H1 (cell line): ENCODE results near the gene PYGB. TPM values are rescaled to one million over a fixed set of nuclear protein-coding genes. Genes with fewer than 3 reads are reported as not detected.

ENCODE experiments used
- CTCF ChIA-PET: fragments of 300-600 bp; sonication (Branson Sonifier 250); formaldehyde crosslinking; loops from one replicate; lab custom pipeline; 2021; ENCODE audit not compliant: partially characterized antibody; lab: Charles Lee
- POLR2A ChIA-PET: fragments of 300-600 bp; sonication (Branson Sonifier 250); formaldehyde crosslinking; loops from one replicate; lab custom pipeline; 2021; ENCODE audit warnings: inconsistent platforms; ENCODE audit not compliant: partially characterized antibody; lab: Charles Lee
- DNase-seq, 2 experiments: peaks; one replicate each; pipeline versions ENCODE4 v3.0.0 to v3.0.0-alpha.2; 2010 to 2022; ENCODE audit warnings: low spot score in 2 of 2, low read depth in 1 of 2, mixed read lengths in 1 of 2
- FAIRE-seq: peaks from 2 replicates; lab custom pipeline; 2011; peaks lifted over from hg19 to GRCh38; lab: Jason Lieb, UNC
- H2AFZ ChIP-seq: 2 replicates; pipeline ENCODE4 v1.8.1; 2012; ENCODE audit warnings: low read length, inconsistent platforms
- H2AK5ac ChIP-seq: 2 replicates; pipeline ENCODE4 v1.6.1; 2013; ENCODE audit warnings: low read depth, low read length
- H2BK120ac ChIP-seq: replicated peaks from 2 replicates; pipeline ENCODE3; 2013; ENCODE audit warnings: low read depth, low read length, inconsistent platforms
- H2BK12ac ChIP-seq: 2 replicates; pipeline ENCODE4 v1.6.1; 2013; ENCODE audit warnings: low read depth, low read length
- H2BK15ac ChIP-seq: 2 replicates; pipeline ENCODE4 v1.6.1; 2013; ENCODE audit warnings: low read length
- H2BK20ac ChIP-seq: 2 replicates; pipeline ENCODE4 v1.6.1; 2013; ENCODE audit warnings: low read length
- H2BK5ac ChIP-seq: 2 replicates; pipeline ENCODE4 v1.6.1; 2013; ENCODE audit warnings: low read depth, low read length
- H3K14ac ChIP-seq: 2 replicates; pipeline ENCODE4 v1.6.1; 2013; ENCODE audit warnings: inconsistent platforms; ENCODE audit not compliant: insufficient read length
- H3K18ac ChIP-seq: 2 replicates; pipeline ENCODE4 v1.6.1; 2013; ENCODE audit warnings: low read length; ENCODE audit errors: extremely low read depth
- H3K23ac ChIP-seq: 2 replicates; pipeline ENCODE4 v1.6.1; 2013; ENCODE audit warnings: inconsistent platforms; ENCODE audit not compliant: insufficient read length
- H3K23me2 ChIP-seq: 2 replicates; pipeline ENCODE4 v1.6.1; 2013; ENCODE audit warnings: low read depth, low read length
- H3K27ac ChIP-seq: 2 replicates; pipeline ENCODE4 v1.6.1; 2011; ENCODE audit warnings: low read depth, low read length, inconsistent platforms
- H3K27me3 ChIP-seq, 4 experiments: replicated peaks in 1 of 4; 1 replicate in 1 of 4; 2 replicates in 3 of 4; pipeline versions ENCODE4 v1.6.1 to v1.8.1; 2011 to 2013; ENCODE audit warnings: low read length in 3 of 4, mild to moderate bottlenecking in 3 of 4, inconsistent platforms in 2 of 4, mixed read lengths in 2 of 4, moderate library complexity in 1 of 4; ENCODE audit not compliant: control insufficient read depth in 3 of 4, insufficient read depth in 3 of 4; ENCODE audit errors: extremely low read depth in 1 of 4
- H3K36me3 ChIP-seq, 4 experiments: 2 replicates each; pipeline versions ENCODE4 v1.6.1 to v1.8.1; 2011 to 2013; ENCODE audit warnings: mild to moderate bottlenecking in 4 of 4, low read length in 3 of 4, moderate library complexity in 2 of 4, control low read depth in 1 of 4, inconsistent platforms in 1 of 4; ENCODE audit not compliant: insufficient read depth in 4 of 4, control insufficient read depth in 2 of 4
- H3K4ac ChIP-seq: replicated peaks from 2 replicates; pipeline ENCODE3; 2013; ENCODE audit warnings: low read length, low read depth, mixed read lengths, inconsistent platforms; ENCODE audit not compliant: insufficient read length
- H3K4me1 ChIP-seq, 4 experiments: replicated peaks in 1 of 4; 1 replicate in 1 of 4; 2 replicates in 3 of 4; pipeline versions ENCODE4 v1.6.1 to v1.8.1; 2011 to 2013; ENCODE audit warnings: low read length in 3 of 4, inconsistent platforms in 2 of 4, mixed read lengths in 1 of 4; ENCODE audit not compliant: insufficient read depth in 4 of 4, control insufficient read depth in 3 of 4
- H3K4me2 ChIP-seq, 2 experiments: 2 replicates each; pipeline versions ENCODE4 v1.6.1 to v1.8.1; 2011 to 2013; ENCODE audit warnings: low read depth in 2 of 2, low read length in 2 of 2, control low read depth in 1 of 2, inconsistent platforms in 1 of 2, mild to moderate bottlenecking in 1 of 2; ENCODE audit not compliant: insufficient read depth in 1 of 2
- H3K4me3 ChIP-seq, 4 experiments: fragments of 200-600, 300-600 bp in 1 of 4; sonication (generic), shearing (Covaris generic), sonication (Bioruptor Twin) in 1 of 4; 2 replicates each; pipeline versions ENCODE4 v1.5.1 to v1.8.1; 2011 to 2016; ENCODE audit warnings: low read length in 4 of 4, low read depth in 3 of 4, control low read depth in 2 of 4, inconsistent platforms in 2 of 4, mild to moderate bottlenecking in 2 of 4, mixed read lengths in 1 of 4, moderate library complexity in 1 of 4; ENCODE audit not compliant: insufficient read depth in 2 of 4; ENCODE audit errors: extremely low read depth in 1 of 4
- H3K56ac ChIP-seq: replicated peaks from 2 replicates; pipeline ENCODE3; 2013; ENCODE audit warnings: low read depth, mild to moderate bottlenecking, mixed read lengths, low read length, inconsistent platforms; ENCODE audit not compliant: insufficient read length
- H3K79me1 ChIP-seq: 2 replicates; pipeline ENCODE4 v1.6.1; 2013; ENCODE audit warnings: low read depth, low read length, control low read depth
- H3K79me2 ChIP-seq, 2 experiments: 2 replicates each; pipeline versions ENCODE4 v1.6.1 to v1.8.1; 2012 to 2013; ENCODE audit warnings: low read length in 2 of 2, mild to moderate bottlenecking in 2 of 2, inconsistent platforms in 1 of 2; ENCODE audit not compliant: insufficient read depth in 2 of 2, control insufficient read depth in 1 of 2
- H3K9ac ChIP-seq, 4 experiments: replicated peaks in 1 of 4; 1 replicate in 1 of 4; 2 replicates in 3 of 4; pipeline versions ENCODE4 v1.6.1 to v1.8.1; 2011 to 2013; ENCODE audit warnings: low read depth in 3 of 4, low read length in 3 of 4, control low read depth in 2 of 4, mild to moderate bottlenecking in 2 of 4, moderate library complexity in 2 of 4, inconsistent platforms in 1 of 4; ENCODE audit errors: extremely low read depth in 1 of 4
- H3K9me3 ChIP-seq, 2 experiments: 2 replicates each; pipeline versions ENCODE4 v1.6.1 to v1.8.1; 2012 to 2013; ENCODE audit warnings: mild to moderate bottlenecking in 2 of 2, moderate library complexity in 2 of 2, control low read depth in 1 of 2, inconsistent platforms in 1 of 2, low read depth in 1 of 2, low read length in 1 of 2, mixed read lengths in 1 of 2; ENCODE audit not compliant: insufficient read depth in 2 of 2
- H4K20me1 ChIP-seq, 2 experiments: replicated peaks in 1 of 2; 2 replicates each; pipeline versions ENCODE3 to v1.8.1; 2011 to 2013; ENCODE audit warnings: inconsistent platforms in 2 of 2, low read length in 2 of 2, mild to moderate bottlenecking in 1 of 2; ENCODE audit not compliant: insufficient read depth in 2 of 2, control insufficient read depth in 1 of 2
- H4K5ac ChIP-seq: 2 replicates; pipeline ENCODE4 v1.6.1; 2013; ENCODE audit warnings: low read length, low read depth, mixed read lengths, inconsistent platforms; ENCODE audit not compliant: insufficient read length
- H4K8ac ChIP-seq: 2 replicates; pipeline ENCODE4 v1.8.0; 2013; ENCODE audit warnings: mild to moderate bottlenecking, moderate library complexity, low read length, inconsistent platforms; ENCODE audit not compliant: insufficient read depth; ENCODE audit errors: extremely low read depth
- H4K91ac ChIP-seq: replicated peaks from 2 replicates; pipeline ENCODE3; 2013; ENCODE audit warnings: low read length, mixed read lengths, inconsistent platforms; ENCODE audit not compliant: insufficient read length
- TBP ChIP-seq: IDR thresholded peaks from 2 replicates; pipeline ENCODE4 v1.6.1; 2011; ENCODE audit warnings: low read depth, low read length, improper control_type of control experiment
- WGBS, 2 experiments: shearing (Covaris generic) in 1 of 2; methylation state at CpG; one replicate each; pipeline versions ENCODE4 v1.1.6 to v1.1.7; 2013 to 2015; ENCODE audit warnings: low lambda C conversion rate in 2 of 2, mixed read lengths in 2 of 2, inconsistent platforms in 1 of 2, low coverage in 1 of 2, missing lambda C conversion rate in 1 of 2; ENCODE audit not compliant: insufficient replicate concordance in 2 of 2, insufficient coverage in 1 of 2, insufficient read length in 1 of 2; ENCODE audit errors: extremely low coverage in 1 of 2, missing lambda C conversion rate in 1 of 2; 5-methylcytosine and 5-hydroxymethylcytosine counted together
- polyA plus RNA-seq, 7 experiments: library from polyadenylated mRNA; depleted of rRNA in 3 of 7; stranded (reverse) in 5 of 7; unstranded in 2 of 7; fragments of >200 nt in 5 of 7; fragments of 200-250 nt in 2 of 7; gene quantifications; 1 replicate in 5 of 7; 2 replicates in 1 of 7; 4 replicates in 1 of 7; pipeline versions ENCODE4 v1.2.1 to v1.2.3, GENCODE V29; 2011 to 2013; ENCODE audit warnings: missing spikeins in 2 of 7, mixed read lengths in 2 of 7
- total RNA-seq: library from RNA; stranded (reverse); fragmentation: NEBNext Ultra II Directional; extraction: Animal tissue kit (Norgen Biotek cat#: 25700); gene quantifications from 2 replicates; pipeline ENCODE4 v1.2.1, GENCODE V29; 2021

The PYGB gene
- total and polyA plus RNA-seq, 2 of the 8 experiments (the other 6 are each of a cell fraction or from before 2014, with no cell fraction given): 26.6 to 56.0 TPM

DNA sequence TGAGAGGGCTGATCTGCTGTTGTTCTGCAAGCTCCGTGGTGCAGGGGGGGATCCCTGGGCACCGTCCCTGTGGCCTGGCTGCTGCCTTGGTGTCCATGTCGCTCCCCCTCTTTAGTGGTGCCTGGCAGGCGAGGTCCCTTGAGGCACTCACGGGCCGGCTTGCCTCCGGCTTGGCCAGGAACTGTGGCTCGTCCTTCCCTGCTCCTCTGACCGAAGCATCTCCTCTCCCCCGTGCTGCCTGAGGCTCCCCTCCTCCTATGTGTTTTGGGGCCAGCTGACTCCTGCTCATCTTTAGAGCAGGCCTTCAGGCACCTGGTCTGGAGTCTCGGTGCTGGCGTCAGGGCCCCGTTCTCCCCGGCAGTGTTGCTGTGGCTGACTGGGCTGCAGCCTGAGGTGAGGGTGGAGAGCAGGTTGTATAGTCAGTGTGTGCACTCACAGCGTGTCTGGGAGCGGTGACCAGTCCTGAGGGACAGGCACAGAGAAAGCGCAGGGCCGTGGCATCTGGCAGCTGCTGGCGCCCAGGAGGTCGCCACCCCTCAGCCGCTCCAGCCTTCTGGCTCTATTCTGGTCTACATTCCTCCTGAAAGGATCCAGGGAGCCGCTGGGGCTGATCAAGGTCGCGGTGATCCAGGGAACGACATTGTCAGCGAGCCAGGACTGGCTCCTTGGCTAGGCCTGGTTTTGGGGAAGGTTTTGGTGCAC is 43.7 kb downstream of the PYGB start:
- H2AFZ ChIP-seq: no peak overlapping the region
- no peak overlapping the region for H3K14ac ChIP-seq
- no peak overlapping the region for H2BK5ac ChIP-seq
- DNase-seq (no peak), FAIRE-seq (no peak)
- no peak overlapping the region for H2BK15ac ChIP-seq
- H4K8ac ChIP-seq: no peak overlapping the region
- H3K27ac ChIP-seq: no peak overlapping the region; the same call in 1 of the 2 replicates
- no peak overlapping the region for H3K9ac ChIP-seq
- 89% methylated on average over 22 of the region's 26 CpGs; no CpG with 5 or more reads in 1 of the 2 experiments for WGBS, 2 experiments
- no peak overlapping the region for H3K4ac ChIP-seq
- H3K23ac ChIP-seq: no peak overlapping the region
- CTCF ChIA-PET: interaction anchor here (2.0 to 3.0 kb wide), 2 partner anchors 16 to 107 kb away, joined by 5 to 10 read pairs; no protein-coding TSS in a partner anchor
- no peaks in the 10 kb centered on the region; a peak in 1 of 7 replicates for H3K27me3 ChIP-seq
- POLR2A ChIA-PET: no interaction called here
- H3K18ac ChIP-seq: no peak overlapping the region
- no peak overlapping the region for H3K4me3 ChIP-seq
- H3K9me3 ChIP-seq: no peaks in the 10 kb centered on the region
- H3K4me2 ChIP-seq: no peak overlapping the region
- H3K4me1 ChIP-seq: no peaks in the 10 kb centered on the region
- peaks cover 0 to 4% of the 10 kb centered on the region in 2 experiments for H4K20me1 ChIP-seq
- H2BK120ac ChIP-seq: no peak overlapping the region
- no peak overlapping the region for H3K56ac ChIP-seq
- peaks cover 3% of the 10 kb centered on the region; the same call in 1 of the 2 replicates for H3K79me1 ChIP-seq
- no peaks in the 10 kb centered on the region for H3K23me2 ChIP-seq
- no peaks in the 10 kb centered on the region for H3K79me2 ChIP-seq
- H2BK20ac ChIP-seq: no peak overlapping the region
- H4K5ac ChIP-seq: no peak overlapping the region
- peaks cover 2 to 9% (median 6%) of the 10 kb centered on the region in 4 experiments; a peak in 6 of 8 replicates for H3K36me3 ChIP-seq
- H4K91ac ChIP-seq: no peak overlapping the region
- no peak overlapping the region for H2BK12ac ChIP-seq
- no peak overlapping the region for H2AK5ac ChIP-seq
- no peak for TF ChIP-seq TBP
